Ectodermal cell (in vitro differentiated cells): ENCODE measurements around the gene AQR.
"Not testable (repeated sequence)": the region's sequence is repeated elsewhere in the genome, so short reads cannot be mapped to it uniquely, and the experiment has no call there.

Source experiments
- H3K27ac ChIP-seq: 2 replicates; pipeline ENCODE4 v1.7.0; 2013; ENCODE audit warnings: mild to moderate bottlenecking, low read depth, low read length; ENCODE audit not compliant: insufficient read depth, poor library complexity, severe bottlenecking
- H3K27me3 ChIP-seq: 2 replicates; pipeline ENCODE4 v1.7.0; 2013; ENCODE audit warnings: mild to moderate bottlenecking, low read length; ENCODE audit not compliant: insufficient read depth, control insufficient read depth, poor library complexity, severe bottlenecking
- H3K36me3 ChIP-seq: one replicate; pipeline ENCODE4 v1.7.0; 2013; ENCODE audit warnings: low read length; ENCODE audit not compliant: control insufficient read depth, insufficient read depth
- H3K4me1 ChIP-seq: one replicate; pipeline ENCODE4 v1.7.0; 2013; ENCODE audit warnings: low read length; ENCODE audit not compliant: control insufficient read depth, insufficient read depth
- H3K4me3 ChIP-seq: 2 replicates; pipeline ENCODE4 v1.7.0; 2013; ENCODE audit warnings: low read depth, low read length, control low read depth; ENCODE audit not compliant: insufficient read depth
- H3K9me3 ChIP-seq: 2 replicates; pipeline ENCODE4 v1.7.0; 2013; ENCODE audit warnings: mild to moderate bottlenecking, low read length, moderate library complexity; ENCODE audit not compliant: control insufficient read depth
- whole genome bisulfite sequencing, 2 experiments: methylation state at CpG; one replicate each; pipeline ENCODE4 v1.1.7; 2013; ENCODE audit warnings: missing lambda C conversion rate in 2 of 2; 5-methylcytosine and 5-hydroxymethylcytosine counted together

Gene AQR

GRCh38 chr15:34808016-34808415 is 161.5 kb downstream of the AQR start:
- Histone ChIP-seq H3K4me1 (no peaks in the 10 kb centered on the region), H3K27me3 (no peaks in the 10 kb centered on the region), H3K36me3 (no peaks in the 10 kb centered on the region), H3K4me3 (no peak overlapping the region), H3K9me3 (no peaks in the 10 kb centered on the region), H3K27ac (no peak overlapping the region)
- 77 to 98% methylated on average over 2 to 3 of the region's 3 CpGs for WGBS, 2 experiments

GRCh38 chr15:34807241-34807640 is 162.3 kb downstream of the AQR start:
- H3K27ac ChIP-seq, H3K4me3 ChIP-seq, H3K27me3 ChIP-seq, H3K9me3 ChIP-seq, H3K4me1 ChIP-seq, H3K36me3 ChIP-seq: not testable (repeated sequence)
- WGBS, 2 experiments = 87 to 96% methylated on average over 7 to 8 of the region's 8 CpGs

DNA sequence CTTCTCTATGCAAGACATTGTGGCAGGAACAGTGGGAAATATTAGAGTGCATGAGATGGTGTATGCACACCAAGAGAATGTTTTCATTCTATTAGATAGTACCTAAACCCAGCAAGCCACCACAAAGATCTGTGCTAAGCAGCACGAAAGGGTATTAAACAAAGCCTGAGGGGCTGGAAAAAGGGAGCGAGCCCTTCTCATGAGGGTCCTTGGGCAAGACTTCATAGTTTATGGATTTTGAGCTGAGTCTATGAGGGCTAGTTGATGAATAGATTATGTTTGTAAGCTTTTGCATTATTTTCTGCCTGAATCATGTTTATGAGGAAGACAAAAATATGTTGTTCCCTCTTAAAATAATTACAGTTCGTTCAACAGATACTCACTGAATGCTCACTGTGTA is 164.8 kb downstream of the AQR start:
- Histone ChIP-seq H3K27ac (no peak overlapping the region), H3K36me3 (no peaks in the 10 kb centered on the region), H3K27me3 (no peaks in the 10 kb centered on the region), H3K9me3 (no peaks in the 10 kb centered on the region), H3K4me3 (no peak overlapping the region), H3K4me1 (peaks cover 2% of the 10 kb centered on the region)
- 96 to 98% methylated on average over 3 of the region's 3 CpGs for WGBS, 2 experiments

GRCh38 chr15:34804113-34804512 is 165.4 kb downstream of the AQR start:
- no peaks in the 10 kb centered on the region for H3K27me3 ChIP-seq
- no peaks in the 10 kb centered on the region for H3K9me3 ChIP-seq
- H3K4me3 ChIP-seq = no peak overlapping the region
- 87 to 91% methylated on average over 2 of the region's 2 CpGs for WGBS, 2 experiments
- H3K36me3 ChIP-seq = no peaks in the 10 kb centered on the region
- no peak overlapping the region for H3K27ac ChIP-seq
- peaks cover 8% of the 10 kb centered on the region for H3K4me1 ChIP-seq

DNA sequence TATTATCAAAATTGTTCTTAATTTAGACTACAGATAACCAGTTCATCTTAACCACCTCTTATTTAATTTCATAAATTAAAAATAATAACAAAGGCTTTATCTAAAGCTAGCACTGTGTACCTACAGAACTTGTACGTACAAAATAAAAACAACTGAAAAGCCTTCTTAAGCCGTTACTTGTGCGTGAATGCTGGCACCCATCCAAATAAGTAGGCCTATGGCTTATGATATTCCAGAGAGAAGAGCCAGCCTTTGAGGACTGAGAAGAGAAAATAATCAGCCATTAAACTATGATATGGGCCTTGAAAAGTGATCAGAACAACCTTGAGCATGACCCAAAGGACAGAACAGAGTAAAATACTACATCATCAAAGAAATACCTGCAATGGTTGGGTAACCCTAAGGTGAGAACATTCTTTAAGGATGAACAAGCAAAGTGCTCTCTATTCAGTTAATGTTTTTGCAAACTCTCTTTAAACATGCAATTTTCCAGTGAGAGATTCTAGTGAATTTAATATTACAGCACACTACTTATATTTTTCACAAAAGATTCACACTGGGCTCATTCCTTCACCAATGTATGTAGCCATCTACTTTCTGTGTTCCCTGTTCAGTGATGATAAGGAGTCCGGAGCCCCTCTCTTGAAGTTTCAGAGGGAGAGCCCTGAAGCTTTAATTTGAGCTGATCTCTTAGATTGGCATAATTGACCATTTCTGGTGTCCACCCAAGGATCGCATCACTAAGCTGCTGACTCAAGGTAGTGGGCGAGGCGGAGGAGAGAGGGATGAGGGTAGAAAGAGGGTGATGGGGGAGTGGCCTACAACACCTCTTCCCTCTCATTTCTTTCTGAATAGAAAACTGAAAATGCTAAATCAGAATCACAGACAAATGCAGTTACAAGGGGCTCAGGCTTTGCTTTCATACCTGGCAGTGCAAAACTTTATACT is 166.5 kb downstream of the AQR start:
- Histone ChIP-seq H3K4me3 (no peak overlapping the region), H3K27me3 (no peaks in the 10 kb centered on the region), H3K36me3 (no peaks in the 10 kb centered on the region), H3K27ac (no peak overlapping the region), H3K4me1 (peaks cover 10% of the 10 kb centered on the region), H3K9me3 (no peaks in the 10 kb centered on the region)
- WGBS, 2 experiments = 93 to 94% methylated on average over 5 to 7 of the region's 7 CpGs

GRCh38 chr15:34802371-34802770 is 167.2 kb downstream of the AQR start:
- Histone ChIP-seq H3K27me3 (no peaks in the 10 kb centered on the region), H3K4me3 (no peak overlapping the region), H3K36me3 (no peaks in the 10 kb centered on the region), H3K4me1 (peaks cover 10% of the 10 kb centered on the region), H3K9me3 (no peaks in the 10 kb centered on the region), H3K27ac (no peak overlapping the region)
- WGBS, 2 experiments = 93 to 100% methylated on average over 1 of the region's 1 CpG
